ENCODE measurements around the gene UBE2D2.
A peak's percentile ranks its signal among the peaks of the same experiment; 100 is the strongest.

Gene UBE2D2

DNA sequence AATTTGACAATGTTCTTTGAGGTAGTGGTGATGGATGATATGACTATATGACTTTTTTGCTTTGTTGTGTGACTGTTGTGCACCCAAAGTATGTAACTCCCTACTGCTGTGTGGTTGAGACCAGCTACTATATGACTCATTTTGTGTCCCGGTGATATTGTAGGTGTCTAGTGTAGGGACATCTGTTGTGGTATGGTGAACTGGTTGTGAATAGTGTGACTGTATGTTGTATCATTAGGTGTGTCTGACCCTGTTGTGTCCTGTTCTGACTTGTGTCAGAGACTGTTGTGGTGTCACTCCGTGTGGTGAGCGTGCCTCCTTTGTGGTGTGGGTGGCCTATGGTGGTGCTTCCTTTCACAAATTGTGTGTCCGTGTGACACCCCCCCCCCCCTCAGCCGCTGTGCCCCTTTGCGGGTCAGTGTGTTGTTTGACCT is 75.9 kb downstream of the UBE2D2 start:
- DNase-seq = peak; percentile 72

DNA sequence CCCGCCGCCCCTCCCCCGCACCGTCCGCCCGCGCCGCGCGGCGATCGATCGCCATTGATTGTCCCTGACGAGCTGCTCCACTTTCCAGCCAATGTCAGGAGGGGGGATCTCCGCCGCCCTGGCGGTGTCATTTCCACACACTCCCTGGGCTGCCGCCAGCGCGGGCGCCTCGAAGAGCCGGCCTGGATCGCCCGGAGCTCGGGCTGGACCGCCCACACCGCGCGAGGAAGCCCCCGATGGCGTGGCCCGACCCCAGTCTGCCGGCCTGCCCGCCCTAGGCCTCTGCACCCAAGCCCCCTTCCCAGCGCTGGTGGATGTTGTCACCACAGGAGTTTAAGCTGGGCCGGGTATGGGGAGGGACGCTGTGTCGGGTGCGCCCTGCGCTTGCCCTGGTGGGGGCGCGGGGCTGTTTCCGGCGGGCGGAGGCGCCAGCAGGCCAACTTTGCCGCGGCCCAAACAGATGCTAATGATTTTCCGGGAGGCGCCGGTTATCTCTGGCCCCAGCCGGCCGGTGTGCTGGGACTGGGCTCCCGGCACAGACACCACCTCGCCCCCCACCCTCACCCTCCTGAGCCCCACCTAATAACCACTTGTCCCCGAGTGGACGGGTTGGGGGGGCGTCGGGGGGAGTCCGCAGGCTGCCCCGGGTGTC is 76.4 kb downstream of the UBE2D2 start:
- DNase-seq = peak; percentile 78

GRCh38 chr5:139638090-139638735 is 77.1 kb downstream of the UBE2D2 start:
- DNase-seq = peak; percentile 61

DNA sequence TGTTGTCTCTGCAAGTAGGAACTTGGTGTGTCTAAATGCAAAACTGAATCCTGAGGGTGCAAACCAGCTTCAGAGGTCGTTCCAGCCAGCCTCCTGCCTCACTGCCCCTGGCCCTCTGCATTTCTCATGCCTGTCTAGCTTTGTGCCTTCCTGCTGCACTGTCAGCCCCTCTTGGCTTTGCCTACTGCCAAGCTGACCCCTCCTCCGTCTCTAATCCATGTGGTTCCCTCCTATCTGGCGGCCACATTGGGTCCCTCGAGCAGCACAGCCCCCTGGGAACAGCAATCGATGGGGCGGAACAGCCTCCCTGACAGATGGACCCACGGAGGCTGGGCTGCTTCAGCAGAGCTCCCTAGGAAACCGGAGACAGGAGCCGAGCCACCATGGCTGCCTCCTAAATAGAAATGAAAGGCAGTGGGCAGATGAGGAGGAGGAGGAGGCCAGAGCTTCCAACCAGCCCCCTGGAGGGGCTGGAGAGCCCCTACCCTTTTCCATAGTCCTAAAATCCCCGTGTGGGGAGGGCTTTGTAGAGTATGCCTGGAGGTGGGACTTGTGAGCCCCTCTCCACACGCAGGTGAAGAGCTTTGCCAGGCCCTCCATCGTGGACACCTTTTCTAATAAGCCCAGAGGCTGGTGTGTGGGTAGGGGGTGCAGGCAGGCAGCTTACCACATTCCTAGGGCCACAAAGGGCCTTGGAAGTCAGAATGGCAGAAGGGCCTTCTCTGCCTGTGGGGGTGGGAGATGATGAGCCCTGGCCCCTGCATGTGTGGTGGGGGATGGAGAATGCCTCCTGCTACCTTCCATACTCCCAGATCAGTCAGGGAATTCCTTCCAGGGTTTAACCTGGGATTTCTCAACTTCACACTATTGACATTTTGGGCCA is 77.8 kb downstream of the UBE2D2 start:
- DNase-seq = peak; percentile 47

GRCh38 chr5:139639619-139640380 is 78.7 kb downstream of the UBE2D2 start:
- peak; percentile 63 for DNase-seq

- DNase-seq = peak; percentile 61
These were observed 79.4 kb downstream of the UBE2D2 start for GRCh38 chr5:139640421-139641115.

DNA sequence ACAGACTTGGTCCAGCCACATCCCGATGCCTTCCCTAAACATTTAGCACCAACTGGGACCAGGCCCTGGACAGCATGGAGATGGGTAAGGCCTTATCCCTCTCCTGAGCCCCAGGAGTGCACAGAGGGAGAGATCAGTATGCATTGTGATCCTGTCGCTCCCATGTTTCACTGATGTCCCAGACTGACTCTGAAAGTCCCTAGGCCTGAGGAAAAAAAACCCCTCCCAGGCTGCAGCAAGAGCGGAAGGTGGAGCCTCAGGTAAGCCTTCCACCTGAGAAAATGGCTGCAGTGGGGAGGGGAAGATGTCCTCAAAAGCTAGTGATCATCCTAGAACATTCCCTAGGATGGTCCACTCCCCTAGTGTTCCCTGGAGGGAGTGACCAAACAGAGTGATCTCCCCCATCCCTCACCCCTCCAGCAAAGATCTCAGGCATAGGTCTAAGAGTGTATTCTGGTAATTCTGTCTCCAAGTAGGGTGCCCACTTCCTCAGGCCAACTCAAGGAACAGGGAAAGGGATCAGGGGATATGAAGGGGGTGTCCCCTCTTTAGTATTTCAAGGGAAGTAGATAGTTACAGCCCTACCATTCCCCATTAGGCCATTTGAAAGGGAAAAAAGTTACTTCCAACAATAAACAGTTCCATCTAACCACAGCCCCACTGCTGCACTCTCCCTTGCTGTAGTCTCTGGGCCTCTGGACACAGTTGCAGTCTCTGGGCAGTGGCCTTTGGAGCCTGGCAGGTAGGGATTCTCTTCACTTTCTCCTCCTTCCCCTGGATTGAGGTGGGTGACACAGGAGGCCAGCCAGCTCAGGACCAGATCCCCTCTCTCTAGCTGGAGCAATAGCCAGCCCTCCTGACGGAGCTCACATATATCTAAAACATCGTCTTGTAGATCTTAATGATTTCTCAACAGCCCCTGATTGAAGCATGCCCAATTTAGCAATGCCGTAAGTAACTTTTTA is 80.3 kb downstream of the UBE2D2 start:
- peak; percentile 56 for DNase-seq

DNA sequence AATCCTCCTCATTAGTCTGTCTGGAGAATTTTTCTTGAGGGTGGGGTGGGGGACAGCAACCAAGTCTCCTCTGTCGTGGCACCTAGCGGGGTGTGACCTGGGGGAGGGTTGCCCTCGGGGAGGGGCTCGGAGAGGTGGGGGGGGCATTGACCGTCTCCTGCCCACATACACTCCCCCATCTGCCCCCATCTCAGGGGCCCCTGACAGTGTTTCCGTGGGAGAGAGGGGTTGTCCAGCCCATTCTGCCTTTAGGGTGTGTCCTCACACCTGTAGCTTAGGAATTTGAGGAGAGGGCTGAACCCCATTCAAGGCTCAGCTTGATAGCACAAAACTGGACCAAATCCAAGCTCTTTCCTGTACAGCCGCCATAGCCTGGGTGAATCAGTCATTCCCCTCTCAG is 81.1 kb downstream of the UBE2D2 start:
- DNase-seq = peak; percentile 43

DNA sequence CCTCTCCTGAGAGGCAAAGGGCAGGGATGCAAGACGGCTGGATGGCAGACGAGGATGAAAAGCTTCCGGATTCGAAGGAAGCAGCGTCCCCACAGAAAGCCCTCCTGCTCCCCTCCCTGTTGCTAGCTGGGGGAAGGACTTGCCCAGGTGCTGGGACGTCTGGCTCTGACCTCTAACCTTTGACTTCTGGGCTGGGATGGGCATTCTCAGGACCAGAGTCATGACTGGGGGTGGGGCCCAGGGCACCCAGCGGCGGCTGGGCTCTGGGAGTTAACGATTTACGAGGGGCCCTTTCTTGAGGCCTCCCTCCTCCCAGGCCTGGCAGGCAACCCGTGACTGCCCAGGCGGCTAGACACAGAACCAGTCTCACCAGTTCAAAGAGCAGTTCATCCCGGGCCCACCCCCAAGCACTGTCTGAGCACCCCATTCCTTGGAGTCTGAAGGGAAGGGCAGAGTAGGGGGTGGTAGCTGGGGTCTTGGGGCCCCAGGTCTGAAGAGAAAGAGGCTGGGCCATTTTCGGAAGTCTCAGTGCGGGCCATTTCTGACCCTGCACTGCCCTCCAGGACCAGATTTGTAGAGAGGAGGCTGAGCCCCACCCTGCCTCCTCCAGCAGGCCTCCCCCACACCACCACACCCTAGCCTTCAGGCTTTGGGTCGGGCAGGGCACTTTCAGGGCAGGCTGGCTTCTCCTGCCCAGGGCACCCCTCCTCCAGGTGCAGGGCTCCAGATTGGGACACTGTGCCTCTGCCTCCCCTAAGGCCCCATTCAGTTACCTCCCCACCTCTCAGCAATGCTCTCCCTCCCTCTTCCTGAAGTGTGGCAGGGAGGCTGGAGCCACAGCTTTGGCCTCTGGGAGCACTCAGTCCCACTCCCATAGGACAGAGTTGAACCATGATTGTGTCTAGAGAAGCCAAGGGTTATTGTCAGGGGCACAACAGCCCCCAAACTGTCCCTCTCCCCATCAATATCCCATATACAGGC is 82.0 kb downstream of the UBE2D2 start:
- DNase-seq = peak; percentile 46

DNA sequence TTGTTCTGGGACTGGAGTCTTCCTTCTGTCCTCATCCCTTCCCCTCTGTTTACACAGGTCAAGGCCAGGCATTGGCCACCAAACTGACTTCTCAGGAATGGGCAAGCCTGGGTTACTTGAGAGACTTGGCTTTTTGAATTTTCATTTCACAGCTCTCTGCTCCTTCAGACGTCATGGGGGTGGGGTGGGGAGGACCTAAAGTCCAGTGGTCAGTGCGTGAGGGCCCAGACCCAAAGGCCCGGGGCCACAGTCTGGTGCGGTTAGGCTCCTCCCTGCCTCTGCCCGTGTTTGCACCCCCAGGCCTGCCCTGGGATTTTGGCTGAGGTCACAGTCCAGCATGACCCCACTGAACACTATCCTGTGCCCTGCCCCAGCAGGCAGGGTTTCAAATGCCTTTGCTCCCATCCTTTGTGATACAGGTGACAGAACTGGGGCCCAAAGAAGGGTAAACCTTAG is 82.9 kb downstream of the UBE2D2 start:
- DNase-seq = peak; percentile 48

DNA sequence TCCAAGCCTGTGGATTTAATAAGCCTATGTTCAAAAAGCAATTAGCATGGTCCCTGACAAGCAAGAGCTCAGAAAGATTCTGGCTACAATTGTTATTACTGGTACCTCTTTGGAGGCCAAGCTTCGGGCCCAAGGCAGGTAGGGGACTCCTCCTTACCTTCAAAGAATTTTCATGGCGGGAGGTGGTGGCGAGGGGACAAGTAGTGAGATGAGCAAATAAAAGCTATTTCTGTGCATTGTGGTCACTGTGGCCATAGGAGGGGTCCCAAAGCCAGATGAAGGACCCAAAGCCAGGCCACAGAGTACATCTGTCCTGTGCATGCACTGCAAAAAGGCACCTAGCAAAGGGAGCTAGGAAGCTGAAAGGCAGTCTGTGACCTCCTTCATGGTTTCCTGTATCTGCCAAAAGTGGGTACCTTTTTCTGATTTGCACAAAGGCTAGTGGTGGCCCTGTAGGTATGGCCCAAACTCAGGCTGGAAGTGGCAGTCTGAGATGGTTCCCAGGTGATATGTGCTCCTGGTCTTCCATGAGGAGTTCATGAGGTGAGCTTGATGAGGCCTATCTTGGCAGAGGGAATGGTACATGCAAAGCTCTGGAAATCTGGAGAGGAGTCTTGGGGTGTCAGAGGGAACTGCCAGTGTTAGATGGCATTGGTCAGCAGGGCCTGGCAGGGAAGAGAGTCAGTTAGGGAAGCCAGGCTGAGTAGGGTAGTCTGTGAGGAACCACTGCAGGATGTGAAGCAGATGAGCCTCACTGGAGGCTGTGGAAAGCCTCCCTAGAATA is 83.7 kb downstream of the UBE2D2 start:
- peak; percentile 51 for DNase-seq

- DNase-seq = peak; percentile 9
These were observed 84.3 kb downstream of the UBE2D2 start for GRCh38 chr5:139645430-139645871.

DNA sequence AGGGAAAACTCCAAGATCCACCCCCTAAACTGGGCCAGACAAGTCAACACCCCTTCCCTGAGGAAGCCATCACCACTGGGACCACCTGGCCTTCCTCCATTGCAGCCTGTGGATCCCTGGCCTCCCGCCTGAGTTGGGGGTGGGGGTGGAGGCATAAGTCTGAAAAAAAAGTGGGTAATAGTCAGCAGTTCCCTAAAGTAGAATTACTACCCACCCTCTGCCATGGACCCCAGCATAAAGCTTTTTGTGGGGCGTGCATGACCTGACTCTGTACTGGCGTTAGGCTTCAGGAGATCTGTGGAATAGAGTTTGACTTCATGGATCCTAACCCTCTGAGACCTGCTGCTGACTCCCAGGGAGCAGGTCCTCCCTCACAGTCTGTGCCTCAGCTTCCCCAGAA is 85.0 kb downstream of the UBE2D2 start:
- DNase-seq = no peak

DNA sequence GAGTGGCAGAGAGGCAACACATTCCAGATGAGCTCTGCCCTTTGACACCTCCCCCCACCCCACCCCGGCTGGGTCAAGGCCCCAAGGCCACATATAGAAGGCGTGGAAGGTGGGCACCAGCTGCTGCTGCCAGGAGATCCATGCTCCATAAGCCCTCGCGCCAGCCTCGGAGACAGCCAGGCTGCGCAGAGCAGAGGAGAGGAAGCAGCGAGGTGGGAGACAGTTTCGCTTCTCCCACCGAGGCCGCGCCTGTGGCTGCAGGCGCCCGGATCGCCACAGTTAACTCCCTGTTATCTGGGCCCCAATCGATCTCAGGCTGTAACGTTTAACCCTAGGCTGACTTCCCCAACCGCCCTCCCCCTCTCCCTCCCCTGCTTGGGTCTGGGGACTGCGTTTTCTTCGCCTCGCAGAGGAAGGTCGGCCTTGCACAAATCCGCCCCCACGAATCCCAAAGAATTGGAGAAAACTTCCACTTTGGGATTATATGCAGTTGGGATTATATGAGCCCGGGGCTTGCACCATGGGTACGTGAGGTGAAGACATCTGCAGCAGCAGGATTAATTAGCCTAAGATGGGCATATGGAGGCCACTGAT is 85.9 kb downstream of the UBE2D2 start:
- DNase-seq = no peak

DNA sequence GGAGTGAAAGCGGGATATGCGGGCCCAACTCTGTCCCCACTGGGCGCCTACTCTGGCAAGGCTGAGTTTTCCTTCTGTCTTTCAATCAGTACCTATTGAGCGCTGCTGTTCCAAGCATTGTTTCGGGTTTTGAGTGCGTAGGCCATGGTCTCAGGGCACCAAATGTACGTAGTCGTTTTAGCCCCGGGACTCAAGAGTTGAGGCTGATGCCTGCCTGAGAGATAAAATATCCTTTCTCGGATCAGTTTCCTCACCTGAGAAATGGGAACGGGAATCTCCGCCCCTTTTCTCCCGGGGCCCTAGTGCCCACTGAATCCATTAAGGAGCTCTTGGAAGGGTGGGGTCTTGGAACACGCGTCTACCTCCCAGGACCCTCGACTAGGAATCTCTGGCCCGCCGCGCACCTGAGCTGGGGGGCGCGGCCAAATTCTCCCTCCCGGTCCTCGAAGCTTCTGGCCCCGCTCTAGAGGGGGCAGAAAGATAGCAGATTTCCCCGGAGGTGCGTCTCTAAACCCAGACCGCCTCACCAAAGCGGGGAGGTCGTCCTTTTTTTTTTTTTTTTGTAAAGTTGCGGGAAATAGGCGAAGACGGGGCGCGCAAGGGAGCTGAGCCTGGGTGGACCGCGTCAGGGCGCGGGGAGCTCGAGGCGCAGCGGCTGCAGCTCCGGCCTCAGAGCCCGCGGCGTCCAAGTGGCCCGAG is 86.5 kb downstream of the UBE2D2 start:
- no peak for DNase-seq

DNA sequence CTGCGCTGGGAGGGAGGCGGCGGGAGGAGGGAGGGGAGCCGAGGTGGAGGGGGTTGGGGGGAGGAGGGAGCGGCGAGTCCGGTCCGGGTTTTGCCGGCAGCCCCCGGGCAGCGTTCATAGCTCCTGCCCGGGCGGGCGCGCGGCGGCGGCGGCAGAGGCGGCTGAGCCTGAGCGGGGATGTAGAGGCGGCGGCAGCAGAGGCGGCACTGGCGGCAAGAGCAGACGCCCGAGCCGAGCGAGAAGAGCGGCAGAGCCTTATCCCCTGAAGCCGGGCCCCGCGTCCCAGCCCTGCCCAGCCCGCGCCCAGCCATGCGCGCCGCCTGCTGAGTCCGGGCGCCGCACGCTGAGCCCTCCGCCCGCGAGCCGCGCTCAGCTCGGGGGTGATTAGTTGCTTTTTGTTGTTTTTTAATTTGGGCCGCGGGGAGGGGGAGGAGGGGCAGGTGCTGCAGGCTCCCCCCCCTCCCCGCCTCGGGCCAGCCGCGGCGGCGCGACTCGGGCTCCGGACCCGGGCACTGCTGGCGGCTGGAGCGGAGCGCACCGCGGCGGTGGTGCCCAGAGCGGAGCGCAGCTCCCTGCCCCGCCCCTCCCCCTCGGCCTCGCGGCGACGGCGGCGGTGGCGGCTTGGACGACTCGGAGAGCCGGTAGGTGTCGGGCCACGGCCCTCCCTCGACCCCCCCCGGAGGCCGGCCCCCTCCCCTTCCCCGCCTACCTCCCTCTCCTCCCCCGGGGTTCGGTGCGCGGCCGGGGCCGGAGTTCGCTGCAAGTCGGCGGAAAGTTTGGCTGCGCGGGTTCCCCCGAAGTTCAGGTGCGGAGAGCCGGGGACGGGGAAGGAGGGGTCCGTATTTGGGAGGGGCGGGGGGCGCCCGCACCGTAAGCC is 87.3 kb downstream of the UBE2D2 start, which contains the start of gene CXXC5:
CXXC5 (plus strand) TSS at position 145 of the 877 bp plus-strand sequence. CDS start 32,175 bp downstream, outside the sequence.
- peak; percentile 77 for DNase-seq
